NT2/D1 (cell line): ENCODE measurements around the gene HYAL4.
A peak's percentile ranks its signal among the peaks of the same experiment; 100 is the strongest.

ENCODE experiments used
- DNase-seq: peaks from one replicate; pipeline ENCODE4 v3.0.0-alpha.2; 2011; ENCODE audit warnings: low read depth, low spot score
- H3K27me3 ChIP-seq: 2 replicates; pipeline ENCODE4 v1.6.0; 2011; ENCODE audit warnings: mild to moderate bottlenecking; ENCODE audit not compliant: insufficient read length, insufficient read depth
- H3K36me3 ChIP-seq: 2 replicates; pipeline ENCODE4 v1.6.1; 2011; ENCODE audit warnings: mild to moderate bottlenecking, low read length, mixed read lengths; ENCODE audit not compliant: insufficient read depth, insufficient read length
- H3K4me1 ChIP-seq: 2 replicates; pipeline ENCODE4 v1.5.1; 2011; ENCODE audit not compliant: insufficient read depth, insufficient read length
- H3K4me3 ChIP-seq: 2 replicates; pipeline ENCODE4 v1.5.1; 2011; ENCODE audit warnings: low read depth; ENCODE audit not compliant: insufficient read length
- H3K9ac ChIP-seq: 2 replicates; pipeline ENCODE4 v1.6.0; 2011; ENCODE audit warnings: low read depth; ENCODE audit not compliant: insufficient read length
- H3K9me3 ChIP-seq: 2 replicates; pipeline ENCODE4 v1.5.1; 2011; ENCODE audit warnings: mild to moderate bottlenecking, low read length; ENCODE audit not compliant: insufficient read depth
- SUZ12 ChIP-seq: IDR thresholded peaks from 2 replicates; pipeline ENCODE4 v1.6.1; 2011; ENCODE audit not compliant: insufficient read length, insufficient read depth; ENCODE audit errors: extremely low read depth
- YY1 ChIP-seq: IDR thresholded peaks from 2 replicates; pipeline ENCODE4 v1.6.1; 2011; ENCODE audit not compliant: insufficient read length, insufficient read depth
- ZNF274 ChIP-seq: IDR thresholded peaks from 2 replicates; pipeline ENCODE4 v1.6.1; 2011; ENCODE audit warnings: mild to moderate bottlenecking, low read depth, low read length

The HYAL4 gene

GRCh38 chr7:123844712-123845219 lies at the start of gene HYAL4:
HYAL4 (plus strand) TSS chr7:123845169; CDS start chr7:123868274, 23,105 bp downstream.
- TF ChIP-seq SUZ12: no peak
- TF ChIP-seq YY1: no peak
- TF ChIP-seq ZNF274: no peak
- Histone ChIP-seq H3K9me3 (no peaks in the 10 kb centered on the region), H3K9ac (no peak within 1 kb of the TSS), H3K4me1 (no peaks in the 10 kb centered on the region), H3K4me3 (no peak within 1 kb of the TSS), H3K27me3 (no peaks in the 10 kb centered on the region), H3K36me3 (no peaks in the 10 kb centered on the region)
- no peak for DNase-seq

GRCh38 chr7:123795917-123796316 lies 49.1 kb upstream of the HYAL4 start:
- Histone ChIP-seq H3K36me3 (no peaks in the 10 kb centered on the region), H3K27me3 (no peaks in the 10 kb centered on the region), H3K9ac (no peak overlapping the region), H3K9me3 (peaks cover 8% of the 10 kb centered on the region; the same call in 1 of the 2 replicates), H3K4me3 (no peak overlapping the region), H3K4me1 (no peaks in the 10 kb centered on the region)
- TF ChIP-seq SUZ12 (no peak), ZNF274 (no peak), YY1 (no peak)
- DNase-seq: no peak

GRCh38 chr7:123796568-123796967 lies 48.4 kb upstream of the HYAL4 start:
- no peak for TF ChIP-seq YY1
- TF ChIP-seq ZNF274: no peak
- H3K4me1 ChIP-seq: no peaks in the 10 kb centered on the region
- DNase-seq: no peak
- no peaks in the 10 kb centered on the region for H3K36me3 ChIP-seq
- no peak overlapping the region for H3K4me3 ChIP-seq
- no peaks in the 10 kb centered on the region for H3K27me3 ChIP-seq
- peaks cover 8% of the 10 kb centered on the region; the same call in 1 of the 2 replicates for H3K9me3 ChIP-seq
- no peak overlapping the region for H3K9ac ChIP-seq

- Histone ChIP-seq H3K27me3 (no peaks in the 10 kb centered on the region), H3K9ac (no peak overlapping the region), H3K36me3 (no peaks in the 10 kb centered on the region), H3K4me3 (no peak overlapping the region), H3K9me3 (peaks cover 8% of the 10 kb centered on the region; the same call in 1 of the 2 replicates), H3K4me1 (no peaks in the 10 kb centered on the region)
- TF ChIP-seq ZNF274: no peak
- TF ChIP-seq YY1: no peak
- no peak for TF ChIP-seq SUZ12
- DNase-seq: peak; percentile 30
These were observed 47.1 kb upstream of the HYAL4 start for GRCh38 chr7:123797673-123798531.

GRCh38 chr7:123798532-123799188 lies 46.3 kb upstream of the HYAL4 start:
- TF ChIP-seq YY1: no peak
- no peak for TF ChIP-seq ZNF274
- TF ChIP-seq SUZ12: no peak
- H3K4me3 ChIP-seq: no peak overlapping the region
- H3K9ac ChIP-seq: no peak overlapping the region
- no peaks in the 10 kb centered on the region for H3K27me3 ChIP-seq
- no peak for DNase-seq
- no peaks in the 10 kb centered on the region for H3K4me1 ChIP-seq
- H3K9me3 ChIP-seq: peaks cover 8% of the 10 kb centered on the region; the same call in 1 of the 2 replicates
- no peaks in the 10 kb centered on the region for H3K36me3 ChIP-seq

GRCh38 chr7:123802249-123802648 lies 42.7 kb upstream of the HYAL4 start:
- H3K27me3 ChIP-seq: no peaks in the 10 kb centered on the region
- H3K4me1 ChIP-seq: no peaks in the 10 kb centered on the region
- H3K36me3 ChIP-seq: no peaks in the 10 kb centered on the region
- TF ChIP-seq YY1 (no peak), SUZ12 (no peak), ZNF274 (no peak)
- no peak overlapping the region for H3K9ac ChIP-seq
- no peak overlapping the region for H3K4me3 ChIP-seq
- H3K9me3 ChIP-seq: no peaks in the 10 kb centered on the region
- DNase-seq: no peak

GRCh38 chr7:123805287-123805686 lies 39.7 kb upstream of the HYAL4 start:
- H3K36me3 ChIP-seq: no peaks in the 10 kb centered on the region
- H3K4me1 ChIP-seq: no peaks in the 10 kb centered on the region
- no peak overlapping the region for H3K4me3 ChIP-seq
- no peaks in the 10 kb centered on the region for H3K27me3 ChIP-seq
- no peak overlapping the region for H3K9ac ChIP-seq
- no peak for DNase-seq
- TF ChIP-seq YY1 (no peak), ZNF274 (no peak), SUZ12 (no peak)
- no peaks in the 10 kb centered on the region for H3K9me3 ChIP-seq
